Superior temporal gyrus (tissue), 1 donor: ENCODE data around the gene CSTB.
A peak's percentile ranks its signal among the peaks of the same experiment; 100 is the strongest.

Experiments
- DNase-seq: peaks from one replicate; pipeline ENCODE4 v3.0.0-alpha.2; 2016; ENCODE audit errors: extremely low spot score

The CSTB gene

GRCh38 chr21:43789276-43790009 is 13.3 kb upstream of the CSTB start, which contains the start of gene RRP1:
TSS of gene RRP1 (plus strand) at chr21:43789577. CDS start at chr21:43789630, 53 bp downstream.
- DNase-seq, result peak; percentile 92

DNA sequence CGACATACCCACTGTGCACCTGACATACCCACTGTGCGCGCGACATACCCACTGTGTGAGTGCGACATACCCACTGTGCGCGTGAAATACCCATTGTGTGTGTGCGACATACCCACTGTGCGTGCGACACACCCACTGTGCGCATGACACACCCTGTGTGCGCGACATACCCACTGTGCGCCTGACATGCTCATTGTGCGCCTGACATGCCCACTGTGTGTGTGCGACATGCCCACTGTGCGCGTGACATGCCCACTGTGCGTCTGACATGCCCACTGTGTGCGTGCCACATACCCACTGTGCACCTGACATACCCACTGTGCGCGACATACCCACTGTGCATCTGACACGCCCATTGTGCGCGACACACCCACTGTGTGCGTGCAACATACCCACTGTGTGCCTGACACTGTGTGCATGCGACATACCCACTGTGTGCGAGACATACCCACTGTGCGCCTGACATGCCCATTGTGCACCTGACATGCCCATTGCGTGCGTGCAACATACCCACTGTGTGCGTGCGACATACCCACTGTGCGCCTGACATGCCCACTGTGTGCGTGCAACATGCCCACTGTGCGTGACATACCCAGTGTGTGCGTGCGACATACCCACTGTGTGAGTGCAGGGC is 10.8 kb upstream of the CSTB start:
- no peak for DNase-seq

GRCh38 chr21:43786300-43786806 is 10.2 kb upstream of the CSTB start:
- DNase-seq, result no peak

DNA sequence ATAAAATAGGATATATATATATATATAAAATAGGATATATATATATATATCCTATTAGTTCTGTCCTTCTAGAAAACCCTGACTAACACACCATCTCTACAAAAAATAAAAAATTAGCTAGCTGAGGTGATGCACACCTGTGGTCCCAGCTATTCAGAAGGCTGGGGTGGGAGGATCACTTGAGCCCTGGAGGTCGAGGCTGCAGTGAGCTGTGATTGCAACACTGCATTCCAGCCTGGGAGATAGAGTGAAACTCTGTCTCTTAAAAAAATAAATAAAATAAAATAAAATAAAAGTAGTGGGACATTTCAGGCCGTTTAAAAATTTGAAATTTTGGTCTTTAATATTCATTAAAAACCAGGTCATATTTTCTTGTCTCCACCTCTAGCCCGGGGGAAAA is 9.0 kb upstream of the CSTB start:
- DNase-seq, result no peak

DNA sequence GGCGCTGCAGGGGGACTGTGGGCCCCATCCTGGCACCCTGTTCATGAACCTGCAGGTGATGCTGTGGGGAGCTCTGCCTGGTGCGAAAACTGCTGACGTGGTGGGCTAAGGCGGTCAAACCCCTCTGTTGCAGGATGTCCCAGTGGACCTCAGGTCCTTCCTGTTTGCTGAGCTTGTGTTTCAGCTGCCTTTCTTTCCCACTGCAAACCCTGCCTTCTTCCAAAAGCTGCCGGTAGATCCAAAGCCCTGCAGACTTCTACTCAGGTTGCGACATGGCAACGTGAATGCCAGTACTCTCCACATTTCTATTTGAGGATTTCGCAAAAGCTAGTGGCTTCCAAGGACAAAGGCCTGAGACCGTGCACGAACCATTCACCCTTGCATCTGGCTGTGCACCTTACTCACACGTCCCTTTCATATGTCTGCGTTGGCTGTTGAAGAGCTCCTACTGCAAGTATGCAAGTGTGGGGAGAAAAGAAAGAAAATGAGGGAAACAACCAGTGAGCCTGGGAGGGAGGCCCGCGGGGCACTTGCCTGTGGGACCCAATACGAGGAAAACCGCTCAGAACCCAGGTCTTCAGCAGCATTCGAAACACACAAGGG is 7.1 kb upstream of the CSTB start:
- no peak for DNase-seq

DNA sequence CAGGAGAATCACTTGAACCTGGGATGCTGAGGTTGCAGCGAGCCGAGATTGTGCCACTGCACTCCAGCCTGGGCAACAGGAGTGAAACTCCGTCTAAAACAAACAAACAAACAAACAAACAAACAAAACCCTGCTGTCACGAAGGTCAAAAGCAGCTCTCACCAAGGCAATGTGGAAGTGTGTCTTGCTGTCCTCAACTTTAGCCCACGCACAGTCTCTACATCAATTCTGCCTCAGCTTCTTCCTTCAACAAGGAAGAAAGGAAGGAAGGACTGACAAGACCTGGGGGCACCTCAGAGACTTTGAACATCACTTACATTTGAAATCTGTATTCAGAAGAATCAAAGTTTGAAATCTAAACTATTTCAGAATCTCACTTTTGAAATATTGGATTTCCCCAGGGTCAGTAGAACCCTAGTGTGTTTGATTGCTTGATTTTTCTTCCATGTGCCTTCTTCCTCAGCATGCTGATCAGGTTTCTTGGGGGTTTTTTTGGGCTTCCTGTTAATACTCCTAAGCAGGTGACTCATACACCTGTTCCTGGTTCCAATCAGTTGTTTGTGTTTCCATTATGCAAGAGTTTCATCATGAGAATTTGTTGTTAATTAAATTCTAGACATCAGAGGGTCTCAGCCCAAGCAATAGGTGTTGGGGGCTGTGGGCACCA is 6.5 kb upstream of the CSTB start:
- no peak for DNase-seq

- no peak for DNase-seq
Observed at GRCh38 chr21:43781846-43782245, 5.7 kb upstream of the CSTB start.

DNA sequence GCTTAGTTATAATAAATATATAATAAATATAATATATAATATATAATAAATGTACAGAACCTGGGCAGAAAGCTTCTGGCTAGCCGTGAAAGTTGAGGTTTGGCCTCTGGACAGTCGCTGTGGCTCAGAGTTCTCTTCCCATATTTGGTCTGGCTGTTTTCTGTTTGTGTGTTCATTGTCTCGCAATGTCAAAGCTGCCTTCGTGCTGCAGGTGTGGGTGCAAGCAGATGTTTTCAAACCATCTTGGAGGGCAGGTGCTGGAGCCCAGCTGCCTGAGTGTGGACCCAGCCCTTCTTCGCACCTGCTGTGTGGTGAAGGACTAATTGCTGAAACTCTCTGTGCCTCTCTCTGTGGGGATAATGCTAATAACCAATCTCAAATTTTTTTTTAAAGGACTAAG is 3.6 kb upstream of the CSTB start:
- DNase-seq, result no peak

DNA sequence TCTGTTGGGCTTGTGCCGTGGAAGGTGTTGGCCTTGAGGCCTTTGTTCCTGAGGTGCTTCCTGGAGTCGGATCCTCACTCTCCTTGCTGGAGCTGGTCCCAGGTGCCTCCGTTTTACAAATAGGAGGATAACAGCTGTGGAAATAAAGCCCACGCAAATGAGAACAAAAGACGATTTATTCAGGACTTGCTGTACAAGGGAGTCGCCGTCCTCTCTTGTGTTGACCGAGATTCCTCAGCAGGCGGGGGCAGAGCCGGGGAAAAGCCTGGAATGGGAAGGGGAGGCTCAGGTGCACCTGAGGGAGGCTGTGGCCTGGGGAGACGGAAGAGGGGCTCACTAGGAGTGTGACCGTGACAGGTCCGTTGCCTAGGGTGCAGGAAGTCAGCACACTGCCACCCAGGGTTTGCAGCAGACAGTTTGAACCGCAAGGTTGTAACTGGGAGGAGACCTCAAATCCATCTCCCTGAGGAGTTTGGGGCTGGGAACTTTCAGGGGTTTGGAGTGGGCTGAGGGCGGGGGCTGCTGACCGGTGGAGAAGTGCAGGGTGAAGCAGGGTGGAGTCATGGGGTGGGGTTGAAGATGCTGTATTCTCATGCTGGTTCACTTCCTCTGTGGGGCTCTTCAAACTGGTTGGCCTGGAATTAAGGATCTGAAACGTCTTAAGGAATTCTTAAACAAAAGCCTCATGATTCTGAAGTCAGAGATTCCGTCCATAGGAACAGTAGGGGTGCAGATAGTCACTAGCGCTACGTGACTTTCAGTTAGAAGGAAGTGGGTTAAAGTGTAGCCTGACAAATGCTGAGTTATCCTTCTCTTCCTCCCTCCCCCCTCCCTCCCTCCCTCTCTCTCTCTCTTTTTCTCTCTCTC is 2.6 kb upstream of the CSTB start:
- no peak for DNase-seq

DNA sequence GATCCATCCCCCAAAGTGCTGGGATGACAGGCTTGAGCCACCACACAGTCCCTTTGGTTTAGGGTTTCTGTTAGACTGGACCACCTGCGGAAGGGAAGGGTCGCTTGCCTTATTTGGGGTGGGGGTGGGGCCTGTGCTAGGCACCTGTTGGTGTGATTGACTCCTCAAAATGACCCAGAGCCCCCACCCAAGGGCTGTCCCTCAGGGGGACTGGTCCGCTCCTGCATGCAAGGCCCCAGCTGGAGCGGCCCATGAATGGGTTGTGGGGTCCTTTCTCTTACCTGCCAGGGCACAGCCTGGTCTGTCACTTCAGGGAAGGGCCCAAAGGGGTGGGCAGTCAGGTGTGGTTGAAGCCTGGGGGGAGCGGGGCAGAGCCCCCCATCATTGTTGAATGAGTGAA is 1.8 kb upstream of the CSTB start:
- no peak for DNase-seq

DNA sequence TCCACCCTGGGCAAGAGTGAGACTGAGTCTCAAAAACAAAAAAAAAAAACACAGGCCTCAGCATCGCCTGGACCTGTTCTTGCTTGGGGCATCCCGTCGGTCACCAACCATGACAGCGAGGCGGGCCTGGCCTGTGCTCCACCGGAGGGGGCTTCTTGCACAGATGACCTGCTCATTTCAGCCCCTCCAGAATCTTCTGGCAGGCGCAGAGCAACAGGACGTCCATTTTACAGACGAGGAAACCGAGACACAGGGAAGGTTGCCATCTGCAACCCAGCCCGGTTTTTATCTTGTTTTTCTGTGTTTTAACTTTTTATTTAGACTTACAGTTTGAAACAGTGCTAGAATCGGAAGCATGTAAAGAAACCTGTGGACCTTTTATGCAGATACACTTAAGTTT is 918 bp downstream of the CSTB start:
- no peak for DNase-seq

GRCh38 chr21:43774163-43774562 is 1.9 kb downstream of the CSTB start:
- no peak for DNase-seq

- DNase-seq, result no peak
Observed at GRCh38 chr21:43772425-43772821, 3.7 kb downstream of the CSTB start.

DNA sequence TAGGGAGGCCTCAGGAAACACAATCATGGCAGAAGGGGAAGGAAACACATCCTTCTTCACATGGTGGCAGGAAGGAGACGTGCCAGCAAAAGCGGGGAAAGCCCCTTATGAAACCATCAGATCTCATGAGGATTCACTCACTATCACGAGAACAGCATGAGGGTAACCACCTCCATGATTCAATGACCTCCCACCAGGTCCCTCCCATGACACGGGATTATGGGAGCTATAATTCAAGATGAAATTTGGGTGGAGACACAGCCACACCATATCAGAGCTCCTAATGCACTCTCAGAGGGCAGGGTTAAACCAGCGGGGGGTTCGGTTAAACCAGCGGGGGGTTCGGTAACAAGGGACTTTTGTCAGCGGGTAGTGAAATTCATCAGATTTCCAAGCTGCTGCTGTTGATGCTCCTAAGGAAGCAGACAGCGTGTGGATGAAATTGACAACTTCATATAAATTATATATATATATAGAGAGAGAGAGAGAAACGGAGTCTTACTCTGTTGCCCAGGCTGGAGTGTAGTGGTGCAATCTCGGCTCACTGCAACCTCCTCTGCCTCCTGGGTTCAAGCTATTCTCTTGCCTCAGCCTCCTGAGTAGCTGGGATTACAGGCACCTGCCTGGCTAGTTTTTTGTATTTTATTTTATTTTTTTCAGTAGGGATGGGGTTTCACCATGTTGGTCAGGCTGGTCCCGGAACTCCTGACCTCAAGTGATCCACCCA is 4.2 kb downstream of the CSTB start:
- DNase-seq, result no peak

- DNase-seq, result no peak
Observed at GRCh38 chr21:43771199-43771675, 4.9 kb downstream of the CSTB start.

DNA sequence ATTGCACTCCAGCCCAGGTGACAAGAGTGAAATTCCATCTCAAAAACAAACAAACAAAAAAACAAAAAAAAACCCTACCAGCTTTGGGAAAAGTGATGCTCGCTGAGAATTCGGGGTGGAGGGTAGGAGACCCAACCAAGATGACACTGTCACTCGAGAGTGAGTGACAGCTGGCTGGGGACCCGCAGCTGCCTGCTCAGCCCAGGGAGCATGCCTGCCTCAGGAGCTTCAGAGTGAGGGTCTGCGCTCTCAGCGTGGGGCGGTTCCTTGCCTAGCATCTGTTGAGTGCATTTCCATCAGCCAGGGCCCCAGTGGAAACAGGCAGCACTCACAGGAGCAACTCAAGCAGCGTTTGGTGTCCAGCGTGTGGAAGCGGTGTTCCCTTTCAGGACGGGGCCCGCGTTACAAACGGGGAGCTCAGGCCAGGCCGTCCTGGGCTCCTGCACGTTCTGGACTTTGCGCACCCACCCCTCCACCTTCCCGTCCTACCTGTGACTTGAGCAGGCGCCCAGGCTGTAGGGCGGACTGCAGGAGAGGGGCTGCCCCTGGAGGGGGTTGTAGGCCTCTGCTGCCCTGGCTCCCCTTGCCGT is 5.9 kb downstream of the CSTB start:
- DNase-seq, result no peak

DNA sequence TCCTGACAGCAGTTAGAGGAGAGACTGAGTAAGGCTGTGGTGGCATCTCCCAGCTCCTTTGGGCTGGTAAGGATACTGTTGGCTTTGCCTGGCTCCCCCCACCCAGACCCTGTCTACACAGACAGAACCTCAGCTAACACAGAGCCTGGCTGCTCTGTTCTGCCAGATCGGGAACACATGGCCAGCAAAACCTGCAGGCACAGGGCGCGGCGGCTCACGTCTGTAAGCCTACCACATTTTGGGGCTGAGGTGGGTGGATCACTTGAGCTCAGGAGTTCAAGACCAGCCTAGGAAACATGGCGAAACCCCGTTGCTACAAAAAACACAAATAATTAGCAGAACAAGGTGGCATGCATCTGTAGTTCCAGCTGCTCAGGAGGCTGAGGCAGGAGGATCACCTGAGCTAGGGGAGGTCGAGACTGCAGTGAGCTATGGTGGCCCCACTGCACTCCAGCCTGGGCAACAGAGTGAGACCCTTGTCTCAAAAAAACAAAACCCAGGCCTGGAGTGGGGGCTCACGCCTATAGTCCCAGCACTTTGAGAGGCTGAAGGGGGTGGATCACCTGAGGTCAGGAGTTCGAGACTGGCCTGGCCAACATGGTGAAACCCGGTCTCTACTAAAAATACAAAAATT is 6.7 kb downstream of the CSTB start:
- DNase-seq, result no peak

DNA sequence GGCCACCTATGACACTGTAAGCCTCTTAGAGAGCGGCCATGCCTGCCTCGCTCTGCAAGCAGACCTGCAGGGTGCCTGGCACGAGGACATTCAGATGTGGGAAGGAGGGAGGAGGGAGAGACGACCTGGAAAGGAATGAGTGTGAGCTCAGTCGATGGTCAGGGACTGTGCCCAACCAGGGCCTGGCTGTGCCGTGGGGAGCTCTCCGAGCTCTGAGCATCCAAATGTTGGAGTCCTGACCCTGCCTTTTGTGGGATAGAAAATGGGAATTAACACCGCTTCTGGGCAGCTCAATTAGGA is 7.3 kb downstream of the CSTB start:
- DNase-seq, result no peak

GRCh38 chr21:43767984-43768867 is 7.9 kb downstream of the CSTB start:
- no peak for DNase-seq
